ENCODE measurements around the gene NOP16. TPM values are rescaled to one million over a fixed set of nuclear protein-coding genes. Genes with fewer than 3 reads are reported as not detected.
A peak's percentile ranks its signal among the peaks of the same experiment; 100 is the strongest.

NOP16 gene
- total RNA-seq, 6 donors from 2014 or later: 3.1 to 25.4 (median 12.1) TPM

DNA sequence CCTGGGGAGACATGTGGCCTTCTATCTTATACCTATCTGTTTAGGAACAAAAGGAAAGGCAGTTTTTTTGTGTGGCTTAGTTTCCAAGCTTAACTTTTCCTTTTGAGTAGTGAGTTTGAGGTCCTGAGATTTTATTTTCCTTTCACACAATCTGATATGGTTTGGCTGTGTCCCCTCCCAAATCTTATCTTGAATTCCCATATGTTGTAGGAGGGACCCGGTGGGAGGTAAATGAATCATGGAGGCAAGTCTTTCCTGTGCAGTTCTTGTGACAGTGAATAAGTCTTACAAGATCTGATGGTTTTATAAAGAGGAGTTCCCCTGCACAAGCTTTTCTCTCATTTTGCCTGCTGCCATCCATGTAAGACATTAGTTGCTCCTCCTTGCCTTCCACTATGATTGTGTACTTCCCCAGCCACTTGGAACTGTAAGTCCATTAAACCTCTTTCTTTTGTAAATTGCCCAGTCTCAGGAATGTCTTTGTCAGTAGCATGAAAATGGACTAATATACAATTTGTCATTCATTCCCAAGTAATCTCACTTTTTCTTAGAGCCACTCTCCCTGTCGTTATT lies 32.7 kb upstream of the NOP16 start:
- no peaks in the 10 kb centered on the region for H3K27me3 ChIP-seq
- no peak overlapping the region for H3K4me3 ChIP-seq
- no peaks in the 10 kb centered on the region for H3K9me3 ChIP-seq
- ATAC-seq (ENCODE audit: low FRiP score in 2 of 2): no peak
- DNase-seq: no peak
- H3K27ac ChIP-seq: no peak overlapping the region
- TF ChIP-seq EP300 (IDR thresholded peaks at IDR 0.05): no peak
- TF ChIP-seq POLR2A (IDR thresholded peaks at IDR 0.05): no peak
- TF ChIP-seq POLR2AphosphoS5 (IDR thresholded peaks at IDR 0.05): no peak
- TF ChIP-seq, protein P1, sequence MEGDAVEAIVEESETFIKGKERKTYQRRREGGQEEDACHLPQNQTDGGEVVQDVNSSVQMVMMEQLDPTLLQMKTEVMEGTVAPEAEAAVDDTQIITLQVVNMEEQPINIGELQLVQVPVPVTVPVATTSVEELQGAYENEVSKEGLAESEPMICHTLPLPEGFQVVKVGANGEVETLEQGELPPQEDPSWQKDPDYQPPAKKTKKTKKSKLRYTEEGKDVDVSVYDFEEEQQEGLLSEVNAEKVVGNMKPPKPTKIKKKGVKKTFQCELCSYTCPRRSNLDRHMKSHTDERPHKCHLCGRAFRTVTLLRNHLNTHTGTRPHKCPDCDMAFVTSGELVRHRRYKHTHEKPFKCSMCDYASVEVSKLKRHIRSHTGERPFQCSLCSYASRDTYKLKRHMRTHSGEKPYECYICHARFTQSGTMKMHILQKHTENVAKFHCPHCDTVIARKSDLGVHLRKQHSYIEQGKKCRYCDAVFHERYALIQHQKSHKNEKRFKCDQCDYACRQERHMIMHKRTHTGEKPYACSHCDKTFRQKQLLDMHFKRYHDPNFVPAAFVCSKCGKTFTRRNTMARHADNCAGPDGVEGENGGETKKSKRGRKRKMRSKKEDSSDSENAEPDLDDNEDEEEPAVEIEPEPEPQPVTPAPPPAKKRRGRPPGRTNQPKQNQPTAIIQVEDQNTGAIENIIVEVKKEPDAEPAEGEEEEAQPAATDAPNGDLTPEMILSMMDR (IDR thresholded peaks at IDR 0.05): no peak
- H3K4me1 ChIP-seq: peaks cover 6 to 8% (median 7%) of the 10 kb centered on the region in 4 donors
- H3K36me3 ChIP-seq: no peaks in the 10 kb centered on the region
- 68% methylated on average over 2 of the region's 2 CpGs for WGBS, 2 donors

DNA sequence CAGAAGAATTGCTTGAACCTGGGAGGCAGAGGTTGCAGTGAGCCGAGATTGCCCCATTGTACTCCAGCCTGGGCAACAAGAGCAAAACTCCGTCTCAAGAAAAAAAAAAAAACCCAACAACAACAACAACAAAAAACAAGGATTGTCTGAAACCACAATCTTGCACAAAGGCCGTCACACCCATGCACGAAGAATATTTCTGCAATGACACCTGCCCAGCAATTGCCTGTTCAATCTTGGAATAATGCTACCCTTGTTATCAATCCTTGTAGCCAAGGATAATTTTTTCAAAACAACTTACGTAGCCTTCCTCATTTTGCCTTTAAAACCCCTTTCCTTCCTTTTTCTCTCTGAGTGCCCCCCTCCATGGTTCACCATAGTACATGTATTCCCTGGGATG lies 31.7 kb upstream of the NOP16 start:
- WGBS, 2 donors: 80 to 86% methylated on average over 5 of the region's 5 CpGs
- DNase-seq: no peak
- no peak overlapping the region for H3K4me3 ChIP-seq
- H3K4me1 ChIP-seq: peaks cover 11 to 15% (median 13%) of the 10 kb centered on the region in 4 donors
- no peaks in the 10 kb centered on the region for H3K36me3 ChIP-seq
- TF ChIP-seq EP300 (IDR thresholded peaks at IDR 0.05) (no peak), POLR2AphosphoS5 (IDR thresholded peaks at IDR 0.05) (no peak), POLR2A (IDR thresholded peaks at IDR 0.05) (no peak)
- TF ChIP-seq, protein P1 (IDR thresholded peaks at IDR 0.05): no peak
- H3K27me3 ChIP-seq: no peaks in the 10 kb centered on the region
- no peaks in the 10 kb centered on the region for H3K9me3 ChIP-seq
- no peak overlapping the region for H3K27ac ChIP-seq
- no peak for ATAC-seq (ENCODE audit: low FRiP score in 2 of 2)

DNA sequence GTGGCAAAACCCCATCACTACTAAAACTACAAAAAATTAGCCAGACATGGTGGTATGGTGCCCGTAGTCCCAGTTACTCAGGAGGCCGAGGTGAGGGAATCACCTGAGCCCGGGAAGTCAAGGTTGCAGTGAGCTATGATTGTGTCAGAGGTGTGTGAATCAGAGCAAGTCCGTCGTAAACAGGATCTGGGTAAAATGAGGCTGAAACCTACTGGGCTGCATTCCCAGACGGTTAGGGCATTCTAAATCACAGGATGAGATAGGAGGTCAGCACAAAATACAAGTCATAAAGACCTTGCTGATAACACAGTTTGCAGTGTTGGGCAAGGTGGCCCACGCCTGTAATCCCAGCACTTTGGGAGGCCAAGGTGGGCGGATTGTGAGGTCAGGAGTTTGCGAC lies 29.9 kb upstream of the NOP16 start:
- Histone ChIP-seq H3K27me3 (no peaks in the 10 kb centered on the region), H3K27ac (no peak overlapping the region), H3K4me1 (peaks cover 27 to 34% (median 31%) of the 10 kb centered on the region in 4 donors), H3K4me3 (no peak overlapping the region), H3K9me3 (no peaks in the 10 kb centered on the region), H3K36me3 (no peaks in the 10 kb centered on the region)
- no peak for TF ChIP-seq EP300 (IDR thresholded peaks at IDR 0.05)
- TF ChIP-seq, protein P1 (IDR thresholded peaks at IDR 0.05): no peak
- TF ChIP-seq POLR2AphosphoS5 (IDR thresholded peaks at IDR 0.05): no peak
- no peak for TF ChIP-seq POLR2A (IDR thresholded peaks at IDR 0.05)
- WGBS, 2 donors: 88 to 89% methylated on average over 9 of the region's 9 CpGs
- ATAC-seq (ENCODE audit: low FRiP score in 2 of 2) (no peak), DNase-seq (no peak)

DNA sequence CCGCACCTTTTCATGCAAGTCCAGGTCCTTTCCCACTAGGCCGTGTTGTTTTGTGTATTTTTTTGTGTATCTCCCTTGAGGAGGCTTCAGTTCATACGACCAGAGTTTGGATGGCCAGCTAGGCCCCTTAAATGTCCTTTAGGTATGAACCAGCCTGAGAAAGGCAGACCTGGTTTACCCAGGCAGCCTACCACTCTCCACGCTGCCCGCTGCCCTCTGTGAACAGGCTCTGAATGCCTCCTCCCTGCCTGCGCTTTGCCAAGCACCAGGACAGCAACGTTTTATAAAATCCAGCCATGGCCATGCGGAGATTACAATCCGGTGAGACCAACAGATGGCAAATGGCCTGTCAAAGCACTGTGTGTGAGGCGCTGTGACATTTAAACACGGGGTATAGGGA lies 28.6 kb upstream of the NOP16 start:
- Histone ChIP-seq H3K4me3 (peak overlapping the region in 3 of 4 donors; percentile 81 to 99 (median 85)), H3K9me3 (no peaks in the 10 kb centered on the region), H3K27me3 (no peaks in the 10 kb centered on the region), H3K27ac (peak overlapping the region; percentile 93 to 95 (median 94)), H3K36me3 (no peaks in the 10 kb centered on the region), H3K4me1 (peaks cover 32 to 45% (median 40%) of the 10 kb centered on the region in 4 donors)
- TF ChIP-seq POLR2AphosphoS5 (IDR thresholded peaks at IDR 0.05): no peak
- TF ChIP-seq EP300 (IDR thresholded peaks at IDR 0.05): no peak
- no peak for TF ChIP-seq POLR2A (IDR thresholded peaks at IDR 0.05)
- TF ChIP-seq, protein P1 (IDR thresholded peaks at IDR 0.05): no peak
- WGBS, 2 donors: 79% methylated on average over 11 of the region's 11 CpGs
- no peak for ATAC-seq (ENCODE audit: low FRiP score in 2 of 2)
- DNase-seq: no peak

Data from upper lobe of left lung (tissue), 6 donors.